Stimulated activated CD8-positive, alpha-beta memory T cell treated with anti-CD3 and anti-CD28 coated beads, Interleukin-4, amount 100 ng/mL, for 24 hours (primary cell): ENCODE measurements around the gene MRPL47.
A peak's percentile ranks its signal among the peaks of the same experiment; 100 is the strongest.
"Not testable (repeated sequence)": the region's sequence is repeated elsewhere in the genome, so short reads cannot be mapped to it uniquely, and the experiment has no call there.

Experiments
- DNase-seq: peaks from one replicate; pipeline ENCODE4 v3.0.0-alpha.2; 2020; ENCODE audit warnings: low read depth

MRPL47 gene

DNA sequence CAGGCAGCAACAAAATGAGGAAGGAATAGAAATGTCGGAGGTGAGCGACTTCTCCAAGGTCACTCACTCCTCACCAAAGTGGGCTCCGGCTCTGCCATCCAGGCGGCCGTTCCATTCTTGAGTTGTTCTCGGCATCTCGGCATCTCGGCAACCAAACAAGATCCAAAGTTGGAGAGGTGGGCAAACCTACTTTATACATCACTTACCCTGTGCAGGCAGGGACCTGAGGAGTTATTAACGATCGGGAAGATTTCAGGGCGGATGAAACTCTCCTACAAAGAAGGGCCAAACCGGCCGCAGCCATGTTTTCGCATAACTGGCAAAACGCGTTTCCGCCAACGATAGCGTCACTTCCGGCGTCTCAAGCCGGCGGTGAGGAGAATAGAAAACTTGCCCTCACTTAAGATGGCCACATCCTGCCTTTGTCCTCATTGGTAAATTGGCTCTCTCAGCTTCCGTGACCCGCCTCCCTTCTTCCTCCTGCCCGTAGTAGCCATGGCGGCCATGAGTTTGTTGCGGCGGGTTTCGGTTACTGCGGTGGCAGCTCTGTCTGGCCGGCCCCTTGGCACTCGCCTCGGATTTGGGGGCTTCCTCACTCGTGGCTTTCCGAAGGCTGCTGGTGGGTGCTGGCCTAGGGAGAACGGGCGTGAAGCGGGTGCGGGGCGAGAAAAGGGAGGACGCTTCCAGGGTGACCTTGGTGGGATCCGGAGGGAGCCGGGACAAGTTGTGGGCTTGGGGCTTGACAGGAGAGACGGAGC, at the start of gene MRPL47, which contains the start of gene NDUFB5:
TSS of gene MRPL47 (minus strand) at position 318 of the 758 bp plus-strand sequence. CDS start at position 304, 14 bp downstream.
TSS of gene NDUFB5 (plus strand) at position 474 of the 758 bp plus-strand sequence. CDS start at position 496, 22 bp downstream.
- DNase-seq, result peak; percentile 87

DNA sequence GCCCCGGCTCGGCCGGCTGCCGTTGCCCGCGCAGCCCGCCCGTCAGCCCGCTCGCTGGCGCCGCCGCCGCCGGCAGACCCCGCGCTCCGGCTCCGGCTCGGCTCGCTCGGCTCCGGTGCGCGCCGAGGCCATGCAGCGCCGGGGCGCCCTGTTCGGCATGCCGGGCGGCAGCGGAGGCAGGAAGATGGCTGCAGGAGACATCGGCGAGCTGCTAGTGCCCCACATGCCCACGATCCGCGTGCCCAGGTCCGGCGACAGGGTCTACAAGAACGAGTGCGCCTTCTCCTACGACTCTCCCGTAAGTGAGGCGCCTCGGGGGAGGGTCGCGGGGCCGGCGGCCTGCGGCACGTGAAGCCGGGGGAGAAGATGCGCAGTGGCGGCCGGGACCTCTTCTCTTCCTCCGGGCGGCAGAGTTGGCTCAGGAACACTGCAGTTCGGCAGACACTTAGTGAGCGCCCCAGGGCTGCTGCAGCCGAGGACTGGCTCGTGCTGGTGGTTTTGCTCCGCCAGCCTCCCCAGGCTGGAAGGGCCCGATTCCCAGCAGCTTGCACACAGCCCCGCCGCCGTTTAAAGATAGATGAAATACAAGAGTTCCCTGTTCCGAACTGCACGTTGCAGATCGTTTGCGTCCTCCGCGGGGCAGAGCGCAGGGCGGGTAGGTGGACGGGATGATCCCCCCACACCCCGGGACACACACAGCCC, 48.8 kb upstream of the MRPL47 start:
- DNase-seq, result peak; percentile 31

DNA sequence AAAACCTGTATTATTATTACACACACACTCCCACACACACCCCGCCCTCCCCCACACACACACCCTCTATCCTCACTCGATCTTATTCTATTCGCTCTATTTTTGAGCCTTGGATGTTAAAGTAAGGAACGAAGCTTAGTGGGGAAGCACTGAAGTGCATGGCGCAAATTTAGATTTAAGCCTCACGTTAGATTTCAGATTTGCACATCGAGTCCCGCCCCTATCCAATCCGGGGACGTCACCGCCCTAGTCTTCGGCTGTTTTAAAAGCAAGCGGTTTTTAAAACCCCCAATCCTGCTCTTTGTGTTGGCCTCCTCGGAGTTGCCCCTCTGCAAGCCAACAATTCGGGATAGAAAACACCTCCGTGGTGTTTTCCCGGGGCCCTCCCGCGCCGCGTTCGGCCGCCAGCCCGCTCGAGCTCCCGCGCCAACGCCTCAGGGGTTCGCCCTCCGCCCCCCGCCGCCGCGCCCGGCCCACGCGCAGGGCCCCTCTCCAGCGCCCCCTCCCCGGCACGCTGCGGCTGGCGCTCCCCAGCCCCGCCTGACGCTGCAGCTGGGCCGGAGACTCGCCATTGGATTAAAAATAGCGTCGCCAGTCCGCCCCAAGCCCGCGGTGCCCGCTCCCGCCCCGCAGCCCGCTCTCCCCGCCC, 48.1 kb upstream of the MRPL47 start, which contains the start of gene USP13:
TSS of gene USP13 (plus strand) at position 594 of the 649 bp plus-strand sequence. CDS start 186 bp downstream, outside the sequence.
- peak; percentile 46 for DNase-seq

DNA sequence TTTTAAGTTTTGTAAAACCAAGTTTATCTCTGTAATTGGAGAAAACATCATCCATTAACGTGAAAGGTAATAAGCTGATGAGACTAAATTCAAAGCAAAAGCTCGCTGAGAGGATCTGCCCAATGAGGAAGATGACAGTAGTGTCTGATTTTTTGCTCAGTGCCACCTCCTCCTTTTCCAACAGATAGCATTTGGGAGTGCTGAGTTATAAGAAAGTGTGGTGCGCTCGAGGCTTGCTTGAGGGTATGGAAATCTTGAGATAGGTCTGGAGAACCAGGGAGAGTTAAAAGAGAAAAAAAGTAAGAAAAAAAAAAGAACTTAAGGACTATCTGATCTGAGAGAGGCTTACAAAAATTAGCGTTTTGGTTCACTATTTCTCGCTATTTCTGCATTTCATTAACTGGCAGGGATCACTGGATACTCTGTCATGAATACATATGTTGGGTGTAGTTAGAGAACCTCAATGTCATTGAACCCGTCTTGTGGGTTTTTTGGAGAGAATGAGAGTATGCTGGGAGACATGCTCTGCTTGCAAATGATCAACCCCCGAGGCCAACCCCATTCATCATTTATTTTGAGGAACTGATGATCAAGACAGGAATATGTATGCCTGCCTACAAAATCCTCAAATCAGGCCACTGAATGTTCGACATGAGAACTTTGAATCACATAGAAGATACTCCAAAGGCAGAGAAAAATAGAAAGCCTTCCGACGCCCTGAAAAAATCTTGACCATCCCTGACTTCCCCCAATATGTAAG, 47.4 kb upstream of the MRPL47 start:
- DNase-seq, result no peak

DNA sequence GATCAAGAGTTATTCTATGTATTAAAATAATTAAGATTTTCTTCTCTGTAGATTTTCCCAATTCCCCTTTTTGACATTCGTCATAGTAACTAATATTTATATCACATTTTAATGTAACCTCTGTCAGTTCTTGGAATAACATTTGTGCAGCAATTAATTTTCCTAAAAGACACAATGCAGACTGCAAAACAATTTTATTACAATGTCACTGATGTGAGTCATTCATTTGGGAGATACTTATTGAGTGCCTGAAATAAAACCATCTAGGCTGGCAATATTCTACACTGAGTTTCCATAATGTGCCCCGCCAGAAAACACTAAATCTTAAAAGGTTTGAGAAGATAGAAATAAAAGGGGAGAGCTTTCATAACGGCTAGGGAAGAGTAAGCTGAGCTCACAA, 41.7 kb upstream of the MRPL47 start:
- no peak for DNase-seq

DNA sequence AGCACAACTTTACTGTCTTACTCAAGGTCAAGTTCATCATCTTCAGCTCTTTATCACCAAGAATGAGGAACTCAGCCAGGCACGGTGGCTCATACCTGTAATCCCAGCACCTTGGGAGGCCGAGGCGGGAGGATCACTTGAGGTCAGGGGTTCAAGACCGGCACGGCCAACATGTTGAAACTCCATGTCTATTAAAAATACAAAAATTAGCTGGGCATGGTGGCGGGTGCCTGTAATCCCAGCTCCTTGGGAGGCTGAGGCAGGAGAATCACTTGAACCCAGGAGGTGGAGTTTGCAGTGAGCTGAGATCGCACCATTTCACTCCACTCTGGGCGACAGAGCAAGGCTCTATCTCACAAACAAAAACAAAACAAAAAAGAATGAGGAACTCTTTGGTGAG, 39.4 kb upstream of the MRPL47 start:
- not testable (repeated sequence) for DNase-seq

DNA sequence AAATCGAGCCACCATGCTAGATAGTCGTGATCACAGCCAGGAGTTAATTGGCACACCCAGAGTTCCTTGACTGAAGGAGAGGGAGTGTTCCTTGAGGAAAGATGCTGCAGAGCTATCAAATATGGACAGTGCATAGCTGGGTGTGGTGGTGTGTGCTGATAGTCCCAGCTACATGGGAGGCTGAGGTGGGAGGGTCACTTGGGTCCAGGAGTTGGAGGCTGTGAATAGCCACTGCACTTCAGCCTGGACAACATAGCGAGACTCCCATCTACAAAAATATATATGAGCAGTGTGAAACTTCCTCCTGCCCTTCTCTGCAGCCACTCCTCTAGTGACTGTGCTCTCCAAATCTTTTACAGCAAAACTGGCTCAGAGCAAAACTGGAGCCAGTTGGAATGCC, 38.4 kb upstream of the MRPL47 start:
- DNase-seq, result no peak

DNA sequence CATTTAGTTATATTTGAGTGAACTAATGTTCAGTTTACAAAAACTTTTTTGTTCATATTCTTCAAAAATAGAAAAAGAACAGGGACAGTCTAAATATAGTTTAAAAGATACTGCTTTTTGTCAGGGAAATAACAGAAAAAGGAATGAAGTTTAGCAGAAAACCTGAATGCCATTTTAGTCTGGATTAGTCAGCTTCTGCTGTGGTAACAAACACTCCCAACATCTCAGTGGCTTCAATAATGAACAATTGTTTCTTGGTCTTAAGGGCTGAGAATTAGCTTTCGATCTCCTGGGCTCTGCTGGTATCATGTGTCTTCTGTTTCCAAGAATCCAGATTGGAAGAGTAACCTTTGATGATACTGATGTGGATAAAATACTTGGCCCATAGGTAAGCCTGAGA, 36.0 kb upstream of the MRPL47 start:
- no peak for DNase-seq

DNA sequence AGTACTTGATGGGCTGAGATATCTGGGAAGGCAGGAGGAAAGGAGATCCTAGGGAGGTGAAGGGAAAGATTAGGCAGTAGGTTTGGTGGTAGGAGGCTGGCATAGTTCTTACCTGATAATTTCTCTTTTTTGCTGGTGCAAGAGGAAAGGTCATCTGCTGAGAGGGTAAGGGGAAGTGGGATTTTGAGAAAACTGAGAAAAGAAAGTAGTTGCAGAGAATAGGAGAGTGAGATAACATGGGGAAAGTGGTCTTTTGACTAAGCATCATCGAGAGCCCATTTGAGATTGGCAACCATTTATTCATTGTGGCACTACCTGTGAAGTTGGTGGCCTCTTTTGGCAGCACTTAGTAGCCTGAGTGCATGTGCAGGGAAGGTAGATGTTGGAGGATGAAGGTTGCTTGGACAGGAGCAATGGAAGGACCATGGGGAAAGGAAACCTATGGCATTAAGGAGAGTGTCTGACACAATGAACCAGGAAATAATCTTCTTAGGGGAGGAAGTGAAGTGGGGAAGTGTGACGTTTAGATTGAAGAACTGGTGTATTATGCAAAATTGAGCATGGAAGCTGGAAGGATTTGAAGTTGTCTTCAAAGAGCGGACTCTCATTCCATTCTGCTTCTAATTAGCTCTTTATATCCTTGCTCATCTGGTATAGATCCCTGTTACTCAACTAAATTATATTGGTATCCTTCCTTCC, 26.5 kb upstream of the MRPL47 start:
- DNase-seq, result no peak

DNA sequence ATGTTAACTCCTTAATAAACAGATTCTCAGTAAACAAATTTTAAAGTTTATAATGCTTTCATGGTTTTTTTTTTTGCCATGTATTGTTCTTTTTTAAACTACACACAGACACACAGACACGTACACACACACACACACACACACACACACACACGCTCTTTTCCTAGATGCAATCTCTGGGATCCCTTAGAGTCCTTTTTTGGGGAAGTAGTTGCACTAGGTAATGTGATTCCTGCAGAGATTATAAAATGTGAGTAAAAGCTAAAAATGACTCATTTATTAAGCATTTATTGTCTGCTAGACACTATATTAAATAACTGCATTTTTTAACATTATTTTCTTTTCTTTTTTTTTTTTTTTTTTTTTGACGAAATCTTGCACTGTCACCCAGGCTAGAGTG, 20.0 kb upstream of the MRPL47 start:
- no peak for DNase-seq

DNA sequence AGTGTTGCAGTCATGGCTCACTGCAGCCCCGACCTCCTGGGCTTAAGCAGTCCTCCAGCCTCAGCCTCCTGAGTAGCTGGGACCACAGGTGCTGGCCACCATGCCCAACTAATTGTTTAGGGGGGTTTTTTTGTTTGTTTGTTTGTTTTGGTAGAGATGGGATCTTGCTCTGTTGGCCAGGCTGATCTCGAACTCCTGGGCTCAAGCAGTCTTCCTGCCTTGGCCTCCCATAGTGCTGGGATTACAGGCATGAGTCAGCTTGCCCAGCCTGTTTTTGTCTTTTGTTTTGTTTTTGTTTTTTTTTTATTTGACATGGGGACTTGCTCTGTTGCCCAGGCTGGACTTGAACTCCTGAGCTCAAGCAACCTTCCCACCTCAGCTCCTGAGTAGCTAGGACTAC, 17.6 kb upstream of the MRPL47 start:
- no peak for DNase-seq

DNA sequence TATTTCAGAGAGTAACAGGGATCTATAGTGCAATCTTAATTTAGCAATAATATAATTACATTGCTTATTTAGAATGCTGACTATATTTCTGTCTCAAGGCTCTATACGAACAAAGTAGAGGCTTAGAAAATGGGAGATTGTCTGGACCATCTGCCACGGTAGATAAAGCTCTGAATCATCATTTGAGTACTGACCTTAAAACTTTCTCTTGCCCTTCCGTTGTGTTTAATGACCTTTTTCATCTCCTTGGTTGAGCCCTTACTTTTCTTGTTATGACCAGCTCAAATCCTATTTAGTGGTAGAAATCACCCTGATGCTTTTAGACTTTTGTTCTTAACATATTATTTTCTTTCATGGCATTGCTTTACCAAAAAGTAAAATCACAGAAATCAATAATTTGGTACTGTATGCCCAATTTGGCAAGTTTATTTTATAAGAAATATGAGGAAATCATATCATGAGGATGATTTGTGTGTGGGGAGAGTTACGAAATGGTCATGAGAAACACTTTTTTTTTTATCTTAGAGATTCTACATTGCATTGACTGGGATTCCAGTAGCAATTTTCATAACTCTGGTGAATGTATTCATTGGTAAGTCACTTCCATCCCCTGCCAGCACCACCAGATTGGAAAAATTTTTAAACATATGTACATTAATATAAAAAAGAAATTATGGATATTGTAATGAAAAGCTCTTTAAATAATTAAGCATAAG, 11.2 kb upstream of the MRPL47 start:
- no peak for DNase-seq

DNA sequence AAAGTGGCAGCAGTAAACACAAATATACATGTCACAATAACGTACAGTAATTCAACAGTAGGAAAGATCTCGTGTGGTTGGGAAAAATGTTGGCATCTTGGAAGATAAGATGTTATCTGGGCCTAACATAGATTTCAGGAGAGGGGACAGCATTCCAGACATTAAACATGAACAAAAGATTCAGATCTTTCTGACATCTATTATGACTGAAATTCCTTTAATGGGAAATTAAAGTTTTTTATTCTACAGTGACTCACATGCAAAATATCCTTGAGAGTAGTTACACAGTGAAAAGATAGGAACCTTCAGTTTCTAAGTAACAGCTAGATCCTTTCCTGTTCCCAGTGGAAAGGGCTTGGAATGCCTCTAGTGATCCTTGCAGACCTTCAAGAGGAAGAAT, 9.4 kb upstream of the MRPL47 start:
- no peak for DNase-seq

DNA sequence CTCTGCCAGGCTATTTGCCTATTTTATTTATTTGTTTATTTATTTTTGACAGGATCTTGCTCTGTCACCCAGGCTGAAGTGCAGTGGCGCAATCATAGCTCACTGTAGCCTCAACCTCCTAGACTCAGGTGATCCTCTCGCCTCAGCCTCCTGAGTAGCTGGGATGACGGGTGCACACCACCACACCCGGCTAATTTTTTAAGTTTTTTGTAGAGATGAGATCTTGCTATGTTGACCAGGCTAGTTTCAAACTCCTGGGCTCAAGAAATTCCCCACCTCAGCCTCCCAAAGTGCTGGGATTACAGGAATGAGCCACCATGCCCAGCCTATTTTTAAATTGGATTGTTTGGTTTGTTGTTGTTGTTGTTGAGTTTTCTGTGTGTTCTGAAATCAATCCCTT, 5.6 kb upstream of the MRPL47 start:
- DNase-seq, result no peak

DNA sequence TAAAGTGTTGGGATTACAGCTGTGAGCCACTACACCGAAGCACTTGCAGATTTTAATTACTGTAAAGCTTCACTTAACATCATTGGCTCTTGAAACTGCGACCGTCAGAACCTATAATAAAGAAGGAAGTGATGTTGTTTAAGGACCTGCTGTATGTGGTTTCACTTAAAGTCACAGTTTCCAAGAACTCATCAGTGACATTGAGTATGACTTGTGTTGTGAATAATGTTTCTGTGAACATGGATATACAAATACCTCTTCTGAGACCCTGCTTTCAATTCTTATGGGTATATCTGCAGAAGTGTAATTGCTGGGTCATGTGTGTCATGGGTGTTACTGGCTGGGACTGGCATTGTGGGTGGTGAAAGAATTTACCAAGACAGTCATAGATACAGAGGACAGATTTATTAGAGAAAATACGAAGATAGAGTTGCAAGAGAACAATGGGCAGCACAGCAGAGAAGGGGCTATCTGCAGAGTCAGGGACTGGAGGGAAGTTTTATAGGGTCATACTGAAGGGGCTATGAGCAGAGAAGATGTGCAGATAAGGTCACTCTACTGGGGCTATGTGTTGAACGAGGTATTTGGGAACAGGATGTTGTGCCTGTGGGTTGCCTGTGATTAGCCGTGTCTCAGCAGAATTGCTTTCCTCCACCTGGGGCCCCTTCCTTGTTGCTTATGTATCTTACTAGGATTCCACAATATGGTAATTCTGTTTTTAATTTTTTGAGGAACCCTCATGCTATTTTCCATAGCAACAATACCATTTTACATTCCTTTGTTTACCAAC, 4.7 kb upstream of the MRPL47 start:
- no peak for DNase-seq

DNA sequence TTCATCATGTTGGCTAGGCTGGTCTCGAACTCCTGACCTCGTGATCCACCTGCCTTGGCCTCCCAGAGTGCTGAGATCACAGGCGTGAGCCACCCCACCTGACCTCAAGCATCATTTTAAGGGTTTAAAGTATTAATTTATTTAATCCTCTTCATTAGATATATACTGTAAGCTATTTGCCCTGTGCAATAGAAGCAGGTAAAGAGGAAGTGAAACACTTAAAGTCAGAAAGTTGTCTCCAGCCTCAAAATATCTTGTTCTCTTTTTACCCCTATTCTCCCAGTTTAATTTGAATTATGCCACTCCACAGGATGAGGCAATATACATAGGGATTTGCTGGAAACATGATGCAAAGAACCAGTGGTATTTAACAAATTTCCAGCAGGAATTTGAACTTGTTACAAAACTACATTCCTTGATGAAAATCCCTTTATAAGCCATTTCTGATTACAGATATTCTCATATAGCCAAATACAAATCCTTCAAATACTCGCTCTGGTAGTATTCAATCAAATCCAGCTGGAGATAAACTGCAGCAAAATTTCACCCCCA, 2.2 kb upstream of the MRPL47 start:
- no peak for DNase-seq

DNA sequence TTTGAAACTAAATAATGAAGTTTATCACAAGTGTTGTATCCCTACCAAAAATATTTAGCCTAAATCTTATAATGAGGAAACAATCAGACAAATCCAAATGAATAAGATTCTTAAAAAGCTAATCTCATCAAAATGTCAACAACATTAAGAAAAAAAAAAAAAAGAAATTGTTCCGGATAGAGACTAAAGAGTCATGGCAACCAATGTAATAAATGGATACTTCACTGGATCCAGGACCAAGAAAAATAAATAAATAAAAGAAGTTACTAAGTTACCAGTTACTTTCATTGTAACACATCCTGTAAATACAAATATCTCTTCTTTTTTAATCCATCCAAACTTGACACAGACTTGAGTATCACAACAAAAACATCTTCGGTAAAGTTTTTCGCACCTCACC, 607 bp downstream of the MRPL47 start:
- DNase-seq, result no peak

DNA sequence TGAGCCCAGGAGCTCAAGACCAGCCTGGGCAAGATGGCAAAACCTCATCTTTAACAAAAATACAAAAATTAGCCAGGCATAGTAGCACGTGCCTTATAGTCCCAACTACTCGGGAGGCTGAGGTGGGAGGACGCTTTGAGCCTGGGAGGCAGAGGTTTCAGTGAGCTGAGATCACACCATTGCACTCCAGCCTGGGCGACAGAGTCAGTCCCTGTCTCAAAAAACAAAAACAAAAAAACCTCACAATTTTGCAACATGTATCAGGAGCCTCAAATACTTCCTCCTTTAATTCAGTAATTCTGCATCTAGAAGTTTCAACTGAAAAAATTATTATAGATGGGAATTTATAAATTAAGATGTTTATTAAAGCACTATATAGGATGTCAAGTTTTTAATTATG, 1.1 kb downstream of the MRPL47 start:
- no peak for DNase-seq

DNA sequence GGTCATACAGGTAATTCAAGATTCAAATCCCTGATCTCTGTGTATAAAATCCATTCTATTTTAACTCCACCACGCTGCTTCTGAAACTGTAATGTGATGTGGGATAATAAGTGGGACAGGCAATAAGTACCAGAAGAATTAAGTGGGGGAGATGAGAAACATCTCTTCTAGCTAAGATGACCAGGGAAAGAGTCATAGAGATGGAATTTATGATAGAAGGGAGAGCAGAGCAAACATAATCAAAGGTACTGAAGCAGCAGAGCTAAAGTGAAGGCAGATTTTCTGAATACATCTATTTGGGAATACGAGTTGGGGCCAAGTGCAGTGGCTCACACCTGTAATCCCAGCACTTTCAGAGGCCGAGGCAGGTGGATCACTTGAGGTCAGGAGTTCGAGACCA, 4.9 kb downstream of the MRPL47 start:
- DNase-seq, result no peak

DNA sequence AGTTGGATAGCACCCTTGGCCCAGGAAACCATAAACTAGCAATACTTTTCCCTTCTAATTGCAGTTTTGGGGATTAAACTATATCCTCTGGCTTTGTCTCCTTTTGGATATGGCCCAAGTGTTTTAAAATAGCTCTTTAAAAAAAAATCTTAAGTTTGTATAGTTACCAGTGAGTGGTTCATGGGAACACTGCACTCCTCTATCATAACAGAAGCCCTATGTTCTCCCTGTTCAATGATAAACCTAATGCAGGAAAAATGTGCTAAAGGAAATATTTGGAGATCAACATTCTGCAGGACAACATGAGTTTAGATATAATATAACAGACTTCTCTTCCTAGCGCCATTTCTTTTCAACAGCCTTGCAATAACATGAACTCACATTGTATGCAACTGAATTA, 13.1 kb downstream of the MRPL47 start:
- no peak for DNase-seq
